NCI-H2081 (cell line): ENCODE measurements around the gene TUT7.
A peak's percentile ranks its signal among the peaks of the same experiment; 100 is the strongest.
"Not testable (repeated sequence)": the region's sequence is repeated elsewhere in the genome, so short reads cannot be mapped to it uniquely, and the experiment has no call there.

Source experiments
- DNase-seq, 2 experiments: peaks; one replicate each; lab custom pipeline; 2025; lab: John Stamatoyannopoulos, UW

TUT7 gene

GRCh38 chr9:86304236-86304730 is 49.9 kb downstream of the TUT7 start:
- no peak for DNase-seq

- no peak for DNase-seq
Measured at GRCh38 chr9:86303316-86303975, 50.8 kb downstream of the TUT7 start.

- DNase-seq, result no peak
Measured at GRCh38 chr9:86301686-86302085, 52.5 kb downstream of the TUT7 start.

- no peak for DNase-seq
Measured at GRCh38 chr9:86300701-86301100, 53.5 kb downstream of the TUT7 start.

- DNase-seq, result no peak
Measured at GRCh38 chr9:86298873-86299272, 55.3 kb downstream of the TUT7 start.

GRCh38 chr9:86290341-86290740 is 63.9 kb downstream of the TUT7 start:
- not testable (repeated sequence) for DNase-seq

- DNase-seq, result no peak
Measured at GRCh38 chr9:86288499-86289198, 65.6 kb downstream of the TUT7 start.

- no peak for DNase-seq
Measured at GRCh38 chr9:86287013-86287412, 67.2 kb downstream of the TUT7 start.

GRCh38 chr9:86286278-86286677 is 67.9 kb downstream of the TUT7 start:
- no peak for DNase-seq

GRCh38 chr9:86285261-86285660 is 68.9 kb downstream of the TUT7 start:
- no peak for DNase-seq

GRCh38 chr9:86282979-86283535 is 71.2 kb downstream of the TUT7 start:
- DNase-seq, result no peak

- peak; percentile 93 for DNase-seq
Measured at GRCh38 chr9:86282077-86282978, 71.9 kb downstream of the TUT7 start, which contains the start of gene ISCA1. TSS of gene ISCA1 (minus strand) at chr9:86282538. CDS start at chr9:86282458, 80 bp downstream.

GRCh38 chr9:86281593-86282076 is 72.6 kb downstream of the TUT7 start:
- DNase-seq, result no peak

GRCh38 chr9:86280580-86280979 is 73.6 kb downstream of the TUT7 start:
- DNase-seq, result no peak

- DNase-seq, result no peak
Measured at GRCh38 chr9:86279839-86280238, 74.4 kb downstream of the TUT7 start.

- no peak for DNase-seq
Measured at GRCh38 chr9:86277072-86277471, 77.1 kb downstream of the TUT7 start.

- peak in 1 of 2 experiments; percentile 6 for DNase-seq
Measured at GRCh38 chr9:86275962-86276361, 78.2 kb downstream of the TUT7 start.

- no peak for DNase-seq
Measured at GRCh38 chr9:86274821-86275643, 79.2 kb downstream of the TUT7 start.

GRCh38 chr9:86272221-86272620 is 82.0 kb downstream of the TUT7 start:
- DNase-seq, result no peak

- DNase-seq, result no peak
Measured at GRCh38 chr9:86263876-86264275, 90.3 kb downstream of the TUT7 start.

GRCh38 chr9:86262492-86262891 is 91.7 kb downstream of the TUT7 start:
- DNase-seq, result no peak
